ENCODE measurements around the gene DCPS.

DNA sequence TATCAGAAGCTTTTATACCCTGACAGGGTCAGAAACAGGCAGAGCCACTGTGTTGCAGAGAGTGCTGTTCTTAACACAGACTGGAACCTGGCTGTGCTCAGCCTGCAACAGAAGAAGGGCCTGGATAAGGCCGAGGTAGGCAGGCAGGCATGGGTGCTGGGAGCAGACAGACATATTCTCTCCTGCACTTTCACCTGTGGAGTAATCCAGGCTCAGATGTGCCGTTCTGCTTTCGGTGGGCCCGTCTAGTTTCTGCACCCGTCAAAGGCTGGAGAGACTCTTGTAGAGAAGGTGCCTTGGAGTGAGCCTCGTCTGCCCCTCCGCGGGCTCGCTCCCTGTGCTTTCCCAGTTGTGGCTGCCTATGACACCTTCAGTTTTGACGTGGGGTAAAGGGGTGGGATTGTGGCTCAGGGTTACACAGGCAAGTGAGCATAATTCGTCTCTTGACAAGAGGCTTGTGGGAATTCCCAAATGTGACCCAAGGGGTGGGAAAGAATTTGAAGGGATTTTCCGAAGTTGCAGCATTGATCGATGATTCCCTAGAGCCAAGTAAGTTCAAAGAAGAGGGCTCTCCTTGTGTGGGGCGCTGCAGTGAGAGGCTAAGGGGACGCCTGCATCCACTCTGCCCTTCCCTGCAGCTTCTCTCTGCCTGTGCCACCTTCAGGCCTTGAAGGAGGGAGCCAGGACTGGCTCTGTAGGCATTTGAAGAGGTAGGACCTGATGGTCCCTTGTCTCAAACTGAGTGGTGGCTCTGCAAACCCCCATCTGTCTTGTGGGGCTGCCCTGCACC is 35.4 kb downstream of the DCPS start:
- TF ChIP-seq GATA2 (IDR thresholded peaks at IDR 0.05; ENCODE audit: low read depth, low read length) (no peak), GATA3 (IDR thresholded peaks at IDR 0.05; ENCODE audit: low read depth, low read length) (no peak)
